MCF 10A (cell line): ENCODE results near the gene ERGIC1. TPM values are rescaled to one million over a fixed set of nuclear protein-coding genes. Genes with fewer than 3 reads are reported as not detected.

Source experiments
- BruUV-seq: library from RNA; stranded (reverse); fragments of 400-500 nt; replicated peaks from 2 replicates; lab custom pipeline; 2021; lab: Mats Ljungman, UMichigan
- CTCF ChIA-PET: fragments of 300-600 bp; sonication (Branson Sonifier 250); formaldehyde crosslinking; extraction: SDS; loops from one replicate; lab custom pipeline; 2021; ENCODE audit warnings: antibody characterized with exemption, inconsistent platforms; lab: Yijun Ruan, JAX
- POLR2A ChIA-PET: fragments of 300-600, 350-650 bp; sonication (Branson Sonifier 250); formaldehyde crosslinking; extraction: SDS; loops from one replicate; lab custom pipeline; 2020; ENCODE audit warnings: antibody characterized with exemption, inconsistent platforms; lab: Yijun Ruan, JAX
- DNase-seq: peaks from one replicate; pipeline ENCODE4 v3.0.0-alpha.2; 2018; ENCODE audit not compliant: unreplicated experiment
- H3K27ac Mint-ChIP-seq: one replicate; pipeline ENCODE4 v1.8.0; 2022; ENCODE audit warnings: mild to moderate bottlenecking, low read depth, mixed read lengths; ENCODE audit not compliant: unreplicated experiment
- H3K27me3 Mint-ChIP-seq: one replicate; pipeline ENCODE4 v1.8.0; 2022; ENCODE audit warnings: mixed read lengths; ENCODE audit not compliant: insufficient read depth, unreplicated experiment
- H3K36me3 Mint-ChIP-seq: one replicate; pipeline ENCODE4 v1.8.0; 2022; ENCODE audit warnings: mild to moderate bottlenecking, moderate library complexity, mixed read lengths; ENCODE audit not compliant: insufficient read depth, unreplicated experiment
- H3K4me1 Mint-ChIP-seq: one replicate; pipeline ENCODE4 v1.8.0; 2022; ENCODE audit warnings: mixed read lengths; ENCODE audit not compliant: insufficient read depth, unreplicated experiment
- H3K4me3 Mint-ChIP-seq: one replicate; pipeline ENCODE4 v1.8.0; 2022; ENCODE audit warnings: mild to moderate bottlenecking, moderate library complexity, mixed read lengths; ENCODE audit not compliant: unreplicated experiment
- H3K9me3 Mint-ChIP-seq: one replicate; pipeline ENCODE4 v1.8.0; 2022; ENCODE audit warnings: mixed read lengths; ENCODE audit not compliant: unreplicated experiment
- CTCF ChIP-seq: fragments of 200-600 bp; IDR thresholded peaks from one replicate; pipeline ENCODE4 v1.8.0; 2022; ENCODE audit warnings: antibody characterized with exemption, mild to moderate bottlenecking; ENCODE audit not compliant: unreplicated experiment
- intact Hi-C: fragments of 100-400 bp; cut with micrococcal nuclease; formaldehyde crosslinking; loops from 2 replicates; pipeline ENCODE4 v1.14.1; 2022
- total RNA-seq: library from RNA; stranded (reverse); gene quantifications from 2 replicates; pipeline ENCODE4 v1.2.3, GENCODE V29; 2022

ERGIC1 gene
- total RNA-seq, 1 experiment from 2014 or later: 257 TPM

- H3K4me1 Mint-ChIP-seq: peaks cover 53% of the 10 kb centered on the region
- ChIA-PET POLR2A (interaction anchor here (0.6 to 38.7 kb wide), 19 partner anchors 9 to 348 kb away, joined by 3 to 1263 read pairs (median 8); partner anchors contain the start of gene DUSP1), CTCF (interaction anchor here (0.6 to 4.6 kb wide), 8 partner anchors 26 to 101 kb away, joined by 3 to 52 read pairs (median 4); no protein-coding TSS in a partner anchor)
- DNase-seq: peak; percentile 94
- peaks cover 6% of the 10 kb centered on the region for H3K36me3 Mint-ChIP-seq
- no peaks in the 10 kb centered on the region for H3K9me3 Mint-ChIP-seq
- intact Hi-C loops: loop anchor here (1.0 kb wide), 3 partner anchors 29 to 69 kb away; partner anchors contain the start of gene ERGIC1
- H3K4me3 Mint-ChIP-seq: peak overlapping the region; percentile 22
- TF ChIP-seq CTCF: no peak
- BruUV-seq: no TSS peak
- peak overlapping the region; percentile 89 for H3K27ac Mint-ChIP-seq
- no peaks in the 10 kb centered on the region for H3K27me3 Mint-ChIP-seq
Observed at GRCh38 chr5:172801179-172801671, 32.8 kb upstream of the ERGIC1 start.

- no peak for DNase-seq
- no peaks in the 10 kb centered on the region for H3K9me3 Mint-ChIP-seq
- H3K4me1 Mint-ChIP-seq: peaks cover 57% of the 10 kb centered on the region
- no peak for TF ChIP-seq CTCF
- ChIA-PET CTCF (interaction anchor here (1.1 kb wide), 1 partner anchor 30 kb away, joined by 5 read pairs; no protein-coding TSS in a partner anchor), POLR2A (interaction anchor here (5.0 to 38.7 kb wide), 2 partner anchors 27 to 67 kb away, joined by 58 to 1263 read pairs; partner anchors contain the start of gene DUSP1)
- H3K36me3 Mint-ChIP-seq: peaks cover 6% of the 10 kb centered on the region
- BruUV-seq: no TSS peak
- no peak overlapping the region for H3K4me3 Mint-ChIP-seq
- no peaks in the 10 kb centered on the region for H3K27me3 Mint-ChIP-seq
- peak overlapping the region; percentile 89 for H3K27ac Mint-ChIP-seq
- intact Hi-C loops: no loop called here
Observed at GRCh38 chr5:172802112-172802511, 31.9 kb upstream of the ERGIC1 start.

GRCh38 chr5:172802567-172803176 lies 31.4 kb upstream of the ERGIC1 start:
- Mint-ChIP-seq H3K9me3 (no peaks in the 10 kb centered on the region), H3K27me3 (no peaks in the 10 kb centered on the region), H3K36me3 (peaks cover 6% of the 10 kb centered on the region), H3K4me3 (no peak overlapping the region), H3K27ac (peak overlapping the region; percentile 89), H3K4me1 (peaks cover 59% of the 10 kb centered on the region)
- ChIA-PET POLR2A (interaction anchor here (0.8 to 38.7 kb wide), 2 partner anchors 14 to 28 kb away, joined by 3 to 1263 read pairs; partner anchors contain the start of gene DUSP1), CTCF (interaction anchor here (0.6 to 1.2 kb wide), 3 partner anchors 13 to 86 kb away, joined by 3 to 5 read pairs (median 4); no protein-coding TSS in a partner anchor)
- no peak for TF ChIP-seq CTCF
- intact Hi-C loops: no loop called here
- peak; percentile 60 for DNase-seq
- no TSS peak for BruUV-seq

- POLR2A ChIA-PET: interaction anchor here (1.7 to 38.7 kb wide), 2 partner anchors 30 to 55 kb away, joined by 8 to 1263 read pairs; partner anchors contain the start of gene DUSP1
- no peak for TF ChIP-seq CTCF
Observed at GRCh38 chr5:172805018-172805683, 28.9 kb upstream of the ERGIC1 start.

More at GRCh38 chr5:172805018-172805683, 28.9 kb upstream of the ERGIC1 start:
- peaks cover 41% of the 10 kb centered on the region for H3K4me1 Mint-ChIP-seq
- H3K27ac Mint-ChIP-seq: no peak overlapping the region
- no peaks in the 10 kb centered on the region for H3K36me3 Mint-ChIP-seq
- CTCF ChIA-PET: no interaction called here
- no TSS peak for BruUV-seq
- intact Hi-C loops: no loop called here
- no peak for DNase-seq
- H3K9me3 Mint-ChIP-seq: no peaks in the 10 kb centered on the region
- no peak overlapping the region for H3K4me3 Mint-ChIP-seq
- H3K27me3 Mint-ChIP-seq: no peaks in the 10 kb centered on the region
